KMS-11 (cell line): Measurements from ENCODE around the gene MCTP2.
"Not testable (repeated sequence)": the region's sequence is repeated elsewhere in the genome, so short reads cannot be mapped to it uniquely, and the experiment has no call there.

ENCODE experiments used
- H2AFZ ChIP-seq: fragments of 200-600 bp; sonication (generic); 2 replicates; pipeline ENCODE4 v1.6.1; 2016; ENCODE audit warnings: antibody characterized with exemption, mixed run types, low read depth
- H3K27ac ChIP-seq: fragments of 200-600 bp; sonication (generic); 2 replicates; pipeline ENCODE4 v1.6.1; 2016; ENCODE audit warnings: mild to moderate bottlenecking, mixed run types
- H3K27me3 ChIP-seq: fragments of 200-600 bp; sonication (generic); 2 replicates; pipeline ENCODE4 v1.6.1; 2017; ENCODE audit warnings: mild to moderate bottlenecking, low read depth, mixed run types, moderate library complexity; ENCODE audit not compliant: insufficient read depth
- H3K36me3 ChIP-seq: fragments of 200-600 bp; sonication (generic); 2 replicates; pipeline ENCODE4 v1.6.1; 2017; ENCODE audit warnings: mild to moderate bottlenecking, mixed run types; ENCODE audit not compliant: insufficient read depth
- H3K4me1 ChIP-seq: fragments of 200-600 bp; sonication (generic); 2 replicates; pipeline ENCODE4 v1.6.1; 2016; ENCODE audit warnings: mild to moderate bottlenecking, low read depth, mixed run types; ENCODE audit not compliant: poor library complexity, severe bottlenecking
- H3K4me2 ChIP-seq: fragments of 200-600 bp; sonication (generic); 2 replicates; pipeline ENCODE4 v1.7.0; 2016; ENCODE audit warnings: mild to moderate bottlenecking, mixed run types
- H3K4me3 ChIP-seq: fragments of 200-600 bp; sonication (generic); IDR thresholded peaks from 2 replicates; pipeline ENCODE4 v1.6.1; 2017; ENCODE audit warnings: low read depth, low read length, mixed read lengths; ENCODE audit not compliant: insufficient read depth
- H3K79me2 ChIP-seq: fragments of 200-600 bp; sonication (generic); 2 replicates; pipeline ENCODE4 v1.6.1; 2016; ENCODE audit warnings: low read depth, mixed run types; ENCODE audit not compliant: insufficient read depth
- H3K9ac ChIP-seq: fragments of 200-600 bp; sonication (generic); 2 replicates; pipeline ENCODE4 v1.6.1; 2016; ENCODE audit warnings: mild to moderate bottlenecking, mixed run types
- H4K20me1 ChIP-seq: fragments of 200-600 bp; sonication (generic); 2 replicates; pipeline ENCODE4 v1.6.1; 2016; ENCODE audit warnings: mild to moderate bottlenecking, mixed run types; ENCODE audit not compliant: insufficient read depth
- CTCF ChIP-seq: fragments of 200-600 bp; sonication (generic); conservative IDR thresholded peaks from 2 replicates; pipeline ENCODE4 v1.6.1; 2017; ENCODE audit warnings: low read depth, mild to moderate bottlenecking, antibody characterized with exemption, low read length, moderate library complexity, mixed read lengths

MCTP2 gene

GRCh38 chr15:94485148-94485719 is 253.9 kb downstream of the MCTP2 start:
- no peak overlapping the region for H3K4me3 ChIP-seq
- H3K36me3 ChIP-seq: no peaks in the 10 kb centered on the region
- H3K9ac ChIP-seq: no peak overlapping the region
- no peaks in the 10 kb centered on the region for H3K4me1 ChIP-seq
- H4K20me1 ChIP-seq: no peaks in the 10 kb centered on the region
- H3K4me2 ChIP-seq: no peak overlapping the region
- no peaks in the 10 kb centered on the region for H3K79me2 ChIP-seq
- TF ChIP-seq CTCF: no peak
- H2AFZ ChIP-seq: no peak overlapping the region
- no peaks in the 10 kb centered on the region for H3K27me3 ChIP-seq
- H3K27ac ChIP-seq: no peak overlapping the region

- Histone ChIP-seq H3K79me2 (no peaks in the 10 kb centered on the region), H3K9ac (no peak overlapping the region), H3K4me3 (no peak overlapping the region), H4K20me1 (no peaks in the 10 kb centered on the region), H3K36me3 (no peaks in the 10 kb centered on the region), H2AFZ (no peak overlapping the region), H3K27me3 (no peaks in the 10 kb centered on the region), H3K4me2 (no peak overlapping the region), H3K27ac (no peak overlapping the region), H3K4me1 (no peaks in the 10 kb centered on the region)
- TF ChIP-seq CTCF: no peak
These were observed 256.3 kb downstream of the MCTP2 start for GRCh38 chr15:94487635-94488034.

- TF ChIP-seq CTCF: no peak
- no peaks in the 10 kb centered on the region for H4K20me1 ChIP-seq
- no peak overlapping the region for H3K4me3 ChIP-seq
- no peak overlapping the region for H3K9ac ChIP-seq
- H3K27me3 ChIP-seq: no peaks in the 10 kb centered on the region
- H3K27ac ChIP-seq: no peak overlapping the region
- no peaks in the 10 kb centered on the region for H3K36me3 ChIP-seq
- no peak overlapping the region for H3K4me2 ChIP-seq
- no peaks in the 10 kb centered on the region for H3K79me2 ChIP-seq
- H3K4me1 ChIP-seq: no peaks in the 10 kb centered on the region
- no peak overlapping the region for H2AFZ ChIP-seq
These were observed 261.8 kb downstream of the MCTP2 start for GRCh38 chr15:94493176-94493575.

- H3K36me3 ChIP-seq, H3K27me3 ChIP-seq, H3K4me3 ChIP-seq, H3K27ac ChIP-seq, H3K9ac ChIP-seq, H2AFZ ChIP-seq, H3K4me1 ChIP-seq, H3K4me2 ChIP-seq, H4K20me1 ChIP-seq, H3K79me2 ChIP-seq: not testable (repeated sequence)
These were observed 262.2 kb downstream of the MCTP2 start for GRCh38 chr15:94493586-94493985.

GRCh38 chr15:94494732-94495131 is 263.4 kb downstream of the MCTP2 start:
- Histone ChIP-seq H3K9ac (no peak overlapping the region), H3K27ac (no peak overlapping the region), H3K79me2 (no peaks in the 10 kb centered on the region), H3K4me1 (no peaks in the 10 kb centered on the region), H2AFZ (no peak overlapping the region), H3K36me3 (no peaks in the 10 kb centered on the region), H3K4me2 (no peak overlapping the region), H3K27me3 (no peaks in the 10 kb centered on the region), H3K4me3 (no peak overlapping the region), H4K20me1 (no peaks in the 10 kb centered on the region)
- no peak for TF ChIP-seq CTCF
